ENCODE data around the gene FCAMR. TPM values are rescaled to one million over a fixed set of nuclear protein-coding genes. Genes with fewer than 3 reads are reported as not detected.

FCAMR gene
- polyA plus RNA-seq, 1 donor (not counting 4 experiments of a cell fraction or from before 2014, with no cell fraction given): not detected

GRCh38 chr1:206955476-206956451 lies 14.5 kb downstream of the FCAMR start:
- Histone ChIP-seq H4K20me1 (ENCODE audit: control insufficient read depth, extremely low read depth, insufficient read depth, low read length) (no peaks in the 10 kb centered on the region), H3K9ac (ENCODE audit: control insufficient read depth, extremely low read depth, insufficient read depth, low read length) (no peak overlapping the region), H3K4me3 (ENCODE audit: control insufficient read depth in 2 of 3, extremely low read depth in 1 of 3, insufficient read depth in 2 of 3, low read depth in 1 of 3, low read length in 3 of 3) (no peak overlapping the region), H2AFZ (ENCODE audit: control insufficient read depth, low read length) (no peak overlapping the region), H3K4me2 (ENCODE audit: control insufficient read depth, extremely low read depth, insufficient read depth, low read depth, low read length) (no peak overlapping the region), H3K9me3 (ENCODE audit: control insufficient read depth, low read depth, low read length) (no peaks in the 10 kb centered on the region), H3K4me1 (ENCODE audit: control insufficient read depth, extremely low read depth, insufficient read depth, low read length) (peaks cover 9% of the 10 kb centered on the region), H3K36me3 (ENCODE audit: control insufficient read depth in 2 of 2, extremely low read depth in 1 of 2, insufficient read depth in 2 of 2, low read length in 2 of 2) (no peaks in the 10 kb centered on the region), H3K27ac (ENCODE audit: control insufficient read depth, insufficient read depth, low read length) (no peak overlapping the region), H3K9me1 (ENCODE audit: control insufficient read depth, extremely low read depth, insufficient read depth, low read length) (no peaks in the 10 kb centered on the region), H3K79me2 (ENCODE audit: control insufficient read depth, insufficient read depth, low read length) (no peaks in the 10 kb centered on the region), H3K27me3 (ENCODE audit: control insufficient read depth, extremely low read depth, insufficient read depth, low read length) (peaks cover 2% of the 10 kb centered on the region)
- FAIRE-seq (no peak), DNase-seq (ENCODE audit: low read depth, low spot score) (no peak)
- TF ChIP-seq EZH2 (IDR thresholded peaks at IDR 0.05; ENCODE audit: low read length): no peak
- TF ChIP-seq CTCF (optimal IDR thresholded peaks at IDR 0.05 in 1 of 3, IDR thresholded peaks at IDR 0.05 in 1 of 3, conservative IDR thresholded peaks at IDR 0.05 in 1 of 3; ENCODE audit: extremely low read depth in 1 of 3, insufficient read depth in 2 of 3, low read length in 3 of 3): no peak
- dilution Hi-C loops (cut with MboI; ENCODE audit: extremely low pct_ligation_motif_present, low sequenced_read_pairs): no loop called here

- H3K9me3 ChIP-seq (ENCODE audit: control insufficient read depth, low read depth, low read length): no peaks in the 10 kb centered on the region
- no peaks in the 10 kb centered on the region for H3K79me2 ChIP-seq (ENCODE audit: control insufficient read depth, insufficient read depth, low read length)
- dilution Hi-C loops (cut with MboI; ENCODE audit: extremely low pct_ligation_motif_present, low sequenced_read_pairs): no loop called here
- H3K27ac ChIP-seq (ENCODE audit: control insufficient read depth, insufficient read depth, low read length): no peak overlapping the region
- DNase-seq (ENCODE audit: low read depth, low spot score): no peak
- no peak for FAIRE-seq
- H4K20me1 ChIP-seq (ENCODE audit: control insufficient read depth, extremely low read depth, insufficient read depth, low read length): no peaks in the 10 kb centered on the region
- no peak overlapping the region for H3K9ac ChIP-seq (ENCODE audit: control insufficient read depth, extremely low read depth, insufficient read depth, low read length)
- no peak overlapping the region for H2AFZ ChIP-seq (ENCODE audit: control insufficient read depth, low read length)
- peaks cover 9% of the 10 kb centered on the region for H3K4me1 ChIP-seq (ENCODE audit: control insufficient read depth, extremely low read depth, insufficient read depth, low read length)
- no peaks in the 10 kb centered on the region for H3K36me3 ChIP-seq (ENCODE audit: control insufficient read depth in 2 of 2, extremely low read depth in 1 of 2, insufficient read depth in 2 of 2, low read length in 2 of 2)
- no peak overlapping the region for H3K4me3 ChIP-seq (ENCODE audit: control insufficient read depth in 2 of 3, extremely low read depth in 1 of 3, insufficient read depth in 2 of 3, low read depth in 1 of 3, low read length in 3 of 3)
- no peaks in the 10 kb centered on the region for H3K9me1 ChIP-seq (ENCODE audit: control insufficient read depth, extremely low read depth, insufficient read depth, low read length)
- no peak overlapping the region for H3K4me2 ChIP-seq (ENCODE audit: control insufficient read depth, extremely low read depth, insufficient read depth, low read depth, low read length)
- no peak for TF ChIP-seq CTCF (optimal IDR thresholded peaks at IDR 0.05 in 1 of 3, IDR thresholded peaks at IDR 0.05 in 1 of 3, conservative IDR thresholded peaks at IDR 0.05 in 1 of 3; ENCODE audit: extremely low read depth in 1 of 3, insufficient read depth in 2 of 3, low read length in 3 of 3)
- TF ChIP-seq EZH2 (IDR thresholded peaks at IDR 0.05; ENCODE audit: low read length): no peak
- peaks cover 2% of the 10 kb centered on the region for H3K27me3 ChIP-seq (ENCODE audit: control insufficient read depth, extremely low read depth, insufficient read depth, low read length)
These were observed 15.6 kb downstream of the FCAMR start for GRCh38 chr1:206954459-206955342.

Data from keratinocyte (primary cell).